ENCODE results near the gene PHACTR1.

- TF ChIP-seq CTCF (IDR thresholded peaks at IDR 0.05), result no peak
- TF ChIP-seq POLR2A (IDR thresholded peaks at IDR 0.05), result no peak
Observed at GRCh38 chr6:13280254-13280653, 563.7 kb downstream of the PHACTR1 start.
